ENCODE data around the gene MCU.
"Not testable (repeated sequence)": the region's sequence is repeated elsewhere in the genome, so short reads cannot be mapped to it uniquely, and the experiment has no call there.

Gene MCU

DNA sequence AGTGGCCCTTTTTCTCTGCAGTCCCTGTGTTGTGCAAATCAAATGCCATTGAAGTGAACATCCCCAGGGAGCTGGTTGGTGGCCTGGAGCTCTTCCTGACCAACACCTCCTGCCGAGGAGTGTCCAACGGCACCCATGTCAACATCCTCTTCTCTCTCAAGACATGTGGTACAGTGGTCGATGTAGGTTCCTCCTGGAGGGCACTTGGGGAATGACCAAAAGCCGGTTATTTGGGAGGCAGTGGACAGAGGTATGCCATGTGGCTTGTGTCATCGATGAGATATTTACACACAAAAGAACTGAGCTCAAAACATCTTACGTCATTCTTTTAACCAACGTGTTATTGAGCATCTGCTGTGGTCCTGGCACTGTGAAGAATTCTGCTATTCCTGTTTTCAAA is 221.3 kb downstream of the MCU start:
- no peak for DNase-seq

DNA sequence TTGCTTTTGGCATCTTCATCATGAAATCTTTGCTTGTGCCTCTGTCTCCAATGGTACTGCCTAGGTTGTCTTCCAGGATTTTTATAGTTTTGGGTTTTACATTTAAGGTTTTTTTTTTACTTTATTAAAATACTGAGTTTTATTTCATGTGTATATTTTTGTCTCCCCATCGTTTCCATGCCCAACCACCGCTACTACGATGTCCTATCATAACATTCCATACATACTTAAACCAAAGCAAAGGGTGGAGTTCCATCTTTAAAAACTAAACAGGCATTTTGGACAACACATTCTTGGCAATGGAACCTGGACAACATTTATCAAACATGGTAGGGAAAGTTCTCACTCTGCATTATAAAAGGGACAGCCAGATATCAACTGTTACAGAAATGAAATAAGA is 225.3 kb downstream of the MCU start:
- not testable (repeated sequence) for DNase-seq

DNA sequence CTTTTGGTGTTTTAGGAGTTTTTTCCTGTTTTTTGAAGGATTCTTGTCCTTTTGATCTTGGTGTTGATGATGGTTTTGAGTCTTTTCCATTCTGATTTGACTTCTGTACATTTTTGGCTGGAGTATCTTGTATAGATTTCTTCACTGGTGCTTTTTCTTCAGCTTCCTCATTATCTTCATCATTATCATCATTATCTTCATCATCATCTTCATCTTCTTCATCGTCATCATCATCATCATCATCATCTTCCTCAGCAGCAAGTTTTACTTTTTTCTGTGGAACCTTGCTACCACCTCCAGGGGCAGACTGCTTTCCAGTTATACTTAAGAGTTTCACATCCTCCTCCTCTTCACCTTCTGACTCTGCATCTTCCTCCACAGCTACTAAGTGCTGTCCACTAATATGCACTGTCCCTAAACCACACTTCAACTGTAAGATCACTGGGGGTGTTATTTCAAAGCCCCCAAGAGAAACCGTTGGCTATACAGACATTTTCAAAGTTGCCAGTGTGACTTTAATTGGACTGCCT is 225.9 kb downstream of the MCU start:
- DNase-seq, result not testable (repeated sequence)

DNA sequence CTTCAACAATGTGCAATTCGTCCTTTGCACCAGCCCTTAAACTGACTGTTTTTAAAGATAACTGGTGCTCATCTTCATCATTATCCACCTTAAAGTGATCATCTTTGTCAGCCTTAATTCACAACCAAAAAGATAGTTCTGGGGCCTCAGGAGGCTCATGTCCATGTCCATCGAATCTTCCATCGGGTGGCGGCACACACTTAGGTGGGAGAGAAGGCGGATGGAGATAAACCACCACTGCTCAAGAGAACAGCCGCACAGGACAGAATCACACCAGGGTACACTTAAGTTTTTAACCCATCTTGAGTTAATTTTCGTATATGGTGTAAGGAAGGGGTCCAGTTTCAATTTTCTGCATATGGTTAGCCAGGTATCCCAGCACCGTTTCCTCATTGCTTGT is 226.4 kb downstream of the MCU start:
- no peak for DNase-seq

DNA sequence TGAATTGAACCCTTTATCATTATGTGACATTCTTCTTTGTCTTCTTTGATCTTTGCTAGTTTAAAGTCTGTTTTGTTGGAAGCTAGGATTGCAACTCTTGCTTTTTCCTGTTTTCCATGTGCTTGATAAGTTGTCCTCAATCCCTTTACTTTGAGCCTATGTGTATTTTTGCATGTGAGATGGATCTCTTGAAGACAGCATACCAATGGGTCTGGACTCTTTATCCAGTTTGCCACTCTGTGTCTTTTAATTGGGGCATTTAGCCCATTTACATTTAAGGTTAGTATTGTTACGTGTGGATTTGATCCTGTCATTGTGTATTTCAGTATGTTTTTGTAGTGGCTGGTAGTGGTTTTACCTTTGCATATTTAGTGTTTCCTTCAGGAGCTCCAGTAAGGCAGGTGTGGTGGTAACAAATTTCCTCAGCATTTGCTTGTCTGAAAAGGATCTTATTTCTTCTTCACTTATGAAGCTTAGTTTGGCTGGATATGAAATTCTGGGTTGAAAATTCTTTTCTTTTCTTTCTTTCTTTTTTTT is 229.3 kb downstream of the MCU start:
- DNase-seq, result not testable (repeated sequence)

DNA sequence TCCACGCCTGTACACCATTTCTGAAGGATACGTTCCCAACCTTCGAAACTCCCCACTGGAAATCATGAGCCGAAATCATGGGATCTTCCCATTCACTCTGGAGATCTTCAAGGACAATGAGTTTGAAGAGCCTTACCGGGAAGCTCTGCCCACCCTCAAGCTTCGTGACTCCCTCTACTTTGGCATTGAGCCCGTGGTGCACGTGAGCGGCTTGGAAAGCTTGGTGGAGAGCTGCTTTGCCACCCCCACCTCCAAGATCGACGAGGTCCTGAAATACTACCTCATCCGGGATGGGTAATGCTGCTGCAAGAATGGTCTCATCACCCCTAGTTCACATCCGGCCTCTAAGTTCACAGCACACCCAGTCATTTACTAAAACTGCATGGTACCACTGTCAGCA is 232.4 kb downstream of the MCU start:
- DNase-seq, result no peak

DNA sequence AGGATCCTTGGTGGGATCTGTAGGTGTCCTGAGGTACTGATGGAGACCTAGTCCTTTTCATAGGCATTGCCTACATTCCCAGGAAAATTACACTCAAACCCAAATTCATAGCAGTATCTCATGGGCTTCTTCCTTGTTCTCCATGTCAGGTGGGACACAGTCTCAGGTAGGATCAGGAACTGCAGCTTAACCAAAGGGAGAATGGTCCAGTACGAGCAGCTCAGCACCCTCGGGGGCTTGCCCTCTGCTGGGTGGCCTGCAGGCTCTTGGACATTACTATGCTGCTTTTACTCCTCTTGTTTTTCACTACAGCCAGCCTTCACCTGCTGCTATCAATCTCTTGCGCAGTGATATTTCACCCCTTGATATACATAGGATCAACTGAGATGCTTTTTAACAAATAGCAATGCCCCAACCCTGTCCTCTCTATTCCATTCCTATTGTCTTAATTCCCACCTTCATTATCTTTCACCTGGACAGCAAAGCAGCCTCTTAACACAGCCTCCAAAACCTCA is 234.1 kb downstream of the MCU start:
- DNase-seq, result no peak

DNA sequence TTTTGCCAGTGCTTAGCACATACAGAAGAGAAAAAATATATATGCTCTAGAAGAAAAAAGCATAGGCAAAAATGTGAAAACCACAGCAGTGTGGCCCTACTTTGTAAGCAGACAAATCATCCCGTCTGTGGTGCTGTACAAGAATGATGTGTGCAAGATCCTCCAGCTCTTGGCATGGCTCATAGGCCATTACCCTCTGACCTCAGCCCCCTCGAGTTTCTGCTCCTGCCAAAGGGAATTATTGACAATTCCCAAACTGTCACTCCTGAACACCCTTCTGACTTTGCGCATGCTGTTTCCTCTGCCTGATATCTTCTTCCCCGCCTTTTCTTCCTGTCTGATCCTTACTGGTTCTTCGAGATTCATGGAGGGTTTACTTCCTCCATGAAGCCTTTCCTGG is 235.5 kb downstream of the MCU start:
- no peak for DNase-seq

DNA sequence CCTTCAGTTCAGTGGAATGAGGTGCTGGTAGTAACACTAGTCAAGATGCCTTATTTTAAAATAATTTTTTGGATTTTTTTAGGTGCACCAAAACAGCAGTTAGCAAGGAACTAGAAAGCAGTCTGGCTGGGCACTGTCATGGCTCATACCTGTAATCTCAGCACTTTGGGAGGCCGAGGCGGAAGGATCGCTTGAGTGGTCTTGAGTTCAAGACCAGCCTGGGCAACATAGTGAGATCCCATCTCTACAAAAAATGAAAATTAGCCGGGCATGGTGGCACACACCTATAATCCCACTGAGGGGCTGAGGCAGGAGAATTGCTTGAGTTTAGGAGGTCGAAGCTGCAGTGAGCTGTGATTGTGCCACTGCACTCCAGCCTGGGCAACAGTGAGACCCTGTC is 236.9 kb downstream of the MCU start:
- no peak for DNase-seq

DNA sequence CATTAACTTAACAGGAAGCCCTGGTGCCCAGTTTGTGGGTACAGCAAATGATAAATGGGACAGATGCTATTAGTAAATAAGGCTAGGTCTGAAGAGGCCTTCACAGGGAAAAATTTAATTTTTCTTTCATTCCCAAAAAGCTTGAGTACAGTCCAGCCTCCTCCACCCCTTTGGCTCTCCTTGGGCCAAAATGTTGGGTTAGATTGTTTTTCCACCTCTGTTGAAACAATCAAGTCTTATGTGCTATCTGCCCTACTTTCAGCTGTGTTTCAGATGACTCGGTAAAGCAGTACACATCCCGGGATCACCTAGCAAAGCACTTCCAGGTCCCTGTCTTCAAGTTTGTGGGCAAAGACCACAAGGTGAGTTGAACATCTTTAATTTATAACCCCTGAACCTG is 238.3 kb downstream of the MCU start:
- no peak for DNase-seq

DNA sequence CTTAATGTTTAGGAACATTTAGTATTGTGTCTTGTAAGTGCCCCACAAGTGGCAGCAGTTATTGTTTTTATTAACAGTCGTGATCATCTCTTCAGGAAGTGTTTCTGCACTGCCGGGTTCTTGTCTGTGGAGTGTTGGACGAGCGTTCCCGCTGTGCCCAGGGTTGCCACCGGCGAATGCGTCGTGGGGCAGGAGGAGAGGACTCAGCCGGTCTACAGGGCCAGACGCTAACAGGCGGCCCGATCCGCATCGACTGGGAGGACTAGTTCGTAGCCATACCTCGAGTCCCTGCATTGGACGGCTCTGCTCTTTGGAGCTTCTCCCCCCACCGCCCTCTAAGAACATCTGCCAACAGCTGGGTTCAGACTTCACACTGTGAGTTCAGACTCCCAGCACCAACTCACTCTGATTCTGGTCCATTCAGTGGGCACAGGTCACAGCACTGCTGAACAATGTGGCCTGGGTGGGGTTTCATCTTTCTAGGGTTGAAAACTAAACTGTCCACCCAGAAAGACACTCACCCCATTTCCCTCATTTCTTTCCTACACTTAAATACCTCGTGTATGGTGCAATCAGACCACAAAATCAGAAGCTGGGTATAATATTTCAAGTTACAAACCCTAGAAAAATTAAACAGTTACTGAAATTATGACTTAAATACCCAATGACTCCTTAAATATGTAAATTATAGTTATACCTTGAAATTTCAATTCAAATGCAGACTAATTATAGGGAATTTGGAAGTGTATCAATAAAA is 240.5 kb downstream of the MCU start:
- no peak for DNase-seq

DNA sequence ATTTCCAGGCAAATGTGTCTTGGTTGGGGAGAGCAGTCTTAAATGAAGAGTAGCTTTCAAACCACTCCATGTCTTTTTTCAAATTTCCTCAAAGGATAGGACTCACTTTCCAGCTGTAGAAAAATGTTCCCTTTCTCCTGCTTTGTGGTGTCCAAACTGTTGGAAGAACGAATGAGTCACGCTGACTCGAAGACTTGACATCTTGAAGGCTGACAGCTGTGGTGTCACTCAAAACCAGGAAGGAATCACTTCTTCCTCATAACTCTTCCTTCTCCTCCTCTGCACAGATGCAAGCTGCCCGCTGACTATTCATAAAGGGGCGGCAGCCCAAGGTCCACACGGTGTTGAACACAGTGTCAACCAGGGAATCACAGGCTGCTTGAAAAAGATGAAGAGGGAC is 243.4 kb downstream of the MCU start:
- DNase-seq, result no peak

Measured in CD4-positive, alpha-beta T cell treated with Interleukin-15 for 1 hour (primary cell).